Measurements from ENCODE around the gene SCLT1.

SCLT1 gene

GRCh38 chr4:129059028-129059427 is 34.3 kb downstream of the SCLT1 start:
- Histone ChIP-seq H3K36me3 (replicated peaks; ENCODE audit: insufficient read depth, low read length) (peaks cover 10% of the 10 kb centered on the region), H3K9me2 (replicated peaks; ENCODE audit: insufficient read depth, low read length) (no peaks in the 10 kb centered on the region), H2AFZ (ENCODE audit: low read length) (no peak overlapping the region), H3F3A (ENCODE audit: insufficient read depth, low read length) (no peaks in the 10 kb centered on the region), H3K4me1 (ENCODE audit: low read length) (no peaks in the 10 kb centered on the region), H4K20me1 (ENCODE audit: insufficient read depth, low read length) (no peaks in the 10 kb centered on the region), H3K4me2 (ENCODE audit: low read depth, low read length) (no peak overlapping the region), H3K27me3 (replicated peaks; ENCODE audit: insufficient read depth, low read length) (no peaks in the 10 kb centered on the region), H3K4me3 (ENCODE audit: low read length) (no peak overlapping the region), H3K27ac (ENCODE audit: low read length) (no peak overlapping the region), H3K9me3 (replicated peaks; ENCODE audit: insufficient read depth, low read length) (no peaks in the 10 kb centered on the region), H3K9ac (ENCODE audit: low read length) (no peak overlapping the region), H3K79me2 (ENCODE audit: low read length) (no peaks in the 10 kb centered on the region)
- no peak for TF ChIP-seq CTCF (IDR thresholded peaks at IDR 0.05; ENCODE audit: low read length)
- TF ChIP-seq EZH2 (optimal IDR thresholded peaks at IDR 0.05; ENCODE audit: low read depth, low read length) = no peak
- TF ChIP-seq EZH2phosphoT487 (IDR thresholded peaks at IDR 0.05; ENCODE audit: low read length) = no peak
- no peak for DNase-seq

GRCh38 chr4:129046055-129046959 is 47.0 kb downstream of the SCLT1 start:
- H2AFZ ChIP-seq (ENCODE audit: low read length) = no peak overlapping the region
- H3K4me3 ChIP-seq (ENCODE audit: low read length) = no peak overlapping the region
- no peak overlapping the region for H3K27ac ChIP-seq (ENCODE audit: low read length)
- no peaks in the 10 kb centered on the region for H3K9me2 ChIP-seq (replicated peaks; ENCODE audit: insufficient read depth, low read length)
- no peak overlapping the region for H3K4me2 ChIP-seq (ENCODE audit: low read depth, low read length)
- H3K9me3 ChIP-seq (replicated peaks; ENCODE audit: insufficient read depth, low read length) = no peaks in the 10 kb centered on the region
- no peaks in the 10 kb centered on the region for H3K36me3 ChIP-seq (replicated peaks; ENCODE audit: insufficient read depth, low read length)
- H3K79me2 ChIP-seq (ENCODE audit: low read length) = no peaks in the 10 kb centered on the region
- no peak overlapping the region for H3K9ac ChIP-seq (ENCODE audit: low read length)
- H3F3A ChIP-seq (ENCODE audit: insufficient read depth, low read length) = no peaks in the 10 kb centered on the region
- no peaks in the 10 kb centered on the region for H3K4me1 ChIP-seq (ENCODE audit: low read length)
- no peaks in the 10 kb centered on the region for H4K20me1 ChIP-seq (ENCODE audit: insufficient read depth, low read length)
- no peaks in the 10 kb centered on the region for H3K27me3 ChIP-seq (replicated peaks; ENCODE audit: insufficient read depth, low read length)
- TF ChIP-seq EZH2phosphoT487 (IDR thresholded peaks at IDR 0.05; ENCODE audit: low read length) = no peak
- TF ChIP-seq EZH2 (optimal IDR thresholded peaks at IDR 0.05; ENCODE audit: low read depth, low read length) = no peak
- no peak for DNase-seq

- no peaks in the 10 kb centered on the region for H3F3A ChIP-seq (ENCODE audit: insufficient read depth, low read length)
- H3K79me2 ChIP-seq (ENCODE audit: low read length) = no peaks in the 10 kb centered on the region
- no peak overlapping the region for H3K27ac ChIP-seq (ENCODE audit: low read length)
- H3K27me3 ChIP-seq (replicated peaks; ENCODE audit: insufficient read depth, low read length) = no peaks in the 10 kb centered on the region
- TF ChIP-seq CTCF (IDR thresholded peaks at IDR 0.05; ENCODE audit: low read length) (no peak), EZH2 (optimal IDR thresholded peaks at IDR 0.05; ENCODE audit: low read depth, low read length) (no peak), EZH2phosphoT487 (IDR thresholded peaks at IDR 0.05; ENCODE audit: low read length) (no peak)
- DNase-seq = no peak
- H3K4me3 ChIP-seq (ENCODE audit: low read length) = no peak overlapping the region
- H4K20me1 ChIP-seq (ENCODE audit: insufficient read depth, low read length) = no peaks in the 10 kb centered on the region
- no peaks in the 10 kb centered on the region for H3K4me1 ChIP-seq (ENCODE audit: low read length)
- H3K4me2 ChIP-seq (ENCODE audit: low read depth, low read length) = no peak overlapping the region
- no peak overlapping the region for H2AFZ ChIP-seq (ENCODE audit: low read length)
- H3K36me3 ChIP-seq (replicated peaks; ENCODE audit: insufficient read depth, low read length) = no peaks in the 10 kb centered on the region
- H3K9ac ChIP-seq (ENCODE audit: low read length) = no peak overlapping the region
- H3K9me3 ChIP-seq (replicated peaks; ENCODE audit: insufficient read depth, low read length) = no peaks in the 10 kb centered on the region
- no peaks in the 10 kb centered on the region for H3K9me2 ChIP-seq (replicated peaks; ENCODE audit: insufficient read depth, low read length)
Measured at GRCh38 chr4:129043523-129043922, 49.8 kb downstream of the SCLT1 start.

GRCh38 chr4:129040471-129040870 is 52.9 kb downstream of the SCLT1 start:
- no peak overlapping the region for H2AFZ ChIP-seq (ENCODE audit: low read length)
- no peaks in the 10 kb centered on the region for H4K20me1 ChIP-seq (ENCODE audit: insufficient read depth, low read length)
- H3K4me1 ChIP-seq (ENCODE audit: low read length) = no peaks in the 10 kb centered on the region
- no peak for DNase-seq
- no peaks in the 10 kb centered on the region for H3K27me3 ChIP-seq (replicated peaks; ENCODE audit: insufficient read depth, low read length)
- H3F3A ChIP-seq (ENCODE audit: insufficient read depth, low read length) = no peaks in the 10 kb centered on the region
- no peaks in the 10 kb centered on the region for H3K79me2 ChIP-seq (ENCODE audit: low read length)
- H3K4me2 ChIP-seq (ENCODE audit: low read depth, low read length) = no peak overlapping the region
- no peak overlapping the region for H3K9ac ChIP-seq (ENCODE audit: low read length)
- no peaks in the 10 kb centered on the region for H3K36me3 ChIP-seq (replicated peaks; ENCODE audit: insufficient read depth, low read length)
- H3K27ac ChIP-seq (ENCODE audit: low read length) = no peak overlapping the region
- TF ChIP-seq EZH2 (optimal IDR thresholded peaks at IDR 0.05; ENCODE audit: low read depth, low read length) (no peak), CTCF (IDR thresholded peaks at IDR 0.05; ENCODE audit: low read length) (no peak), EZH2phosphoT487 (IDR thresholded peaks at IDR 0.05; ENCODE audit: low read length) (no peak)
- H3K9me2 ChIP-seq (replicated peaks; ENCODE audit: insufficient read depth, low read length) = no peaks in the 10 kb centered on the region
- no peaks in the 10 kb centered on the region for H3K9me3 ChIP-seq (replicated peaks; ENCODE audit: insufficient read depth, low read length)
- H3K4me3 ChIP-seq (ENCODE audit: low read length) = no peak overlapping the region
